Activated CD4-positive, alpha-beta T cell treated with anti-CD3 and anti-CD28 coated beads, Interleukin-2, amount 50 U/mL, for 4 hours (primary cell): ENCODE measurements around the gene BRME1.

Experiments used
- DNase-seq, 2 experiments: peaks; one replicate each; pipeline ENCODE4 v3.0.0-alpha.2; 2020

BRME1 gene

GRCh38 chr19:13887018-13887436, 18.9 kb downstream of the BRME1 start:
- no peak for DNase-seq

- no peak for DNase-seq
Measured at GRCh38 chr19:13885826-13886365, 20.0 kb downstream of the BRME1 start.

- DNase-seq: no peak
Measured at GRCh38 chr19:13884726-13885591, 21.0 kb downstream of the BRME1 start.

- DNase-seq: no peak
Measured at GRCh38 chr19:13883516-13884064, 22.3 kb downstream of the BRME1 start.

GRCh38 chr19:13882836-13883235, 23.1 kb downstream of the BRME1 start:
- no peak for DNase-seq

- DNase-seq: no peak
Measured at GRCh38 chr19:13882419-13882795, 23.5 kb downstream of the BRME1 start.

GRCh38 chr19:13881692-13882418, 24.1 kb downstream of the BRME1 start:
- DNase-seq: no peak

GRCh38 chr19:13881251-13881691, 24.6 kb downstream of the BRME1 start:
- no peak for DNase-seq

- DNase-seq: peak; percentile 99
Measured at GRCh38 chr19:13880059-13881043, 25.6 kb downstream of the BRME1 start.

GRCh38 chr19:13877303-13877702, 28.6 kb downstream of the BRME1 start:
- DNase-seq: no peak

GRCh38 chr19:13876834-13877233, 29.1 kb downstream of the BRME1 start, which contains the start of gene NANOS3:
NANOS3 (plus strand) TSS chr19:13877134; CDS start chr19:13877249, 115 bp downstream.
- DNase-seq: no peak

GRCh38 chr19:13875824-13876223, 30.1 kb downstream of the BRME1 start:
- DNase-seq: no peak

- DNase-seq: no peak
Measured at GRCh38 chr19:13873834-13874515, 31.9 kb downstream of the BRME1 start.

- DNase-seq: no peak
Measured at GRCh38 chr19:13872695-13873389, 33.1 kb downstream of the BRME1 start.

- no peak for DNase-seq
Measured at GRCh38 chr19:13872339-13872694, 33.6 kb downstream of the BRME1 start.

GRCh38 chr19:13870873-13871272, 35.0 kb downstream of the BRME1 start:
- no peak for DNase-seq

- no peak for DNase-seq
Measured at GRCh38 chr19:13869281-13869680, 36.6 kb downstream of the BRME1 start.

- DNase-seq: no peak
Measured at GRCh38 chr19:13868663-13869062, 37.3 kb downstream of the BRME1 start.

GRCh38 chr19:13866463-13867046, 39.4 kb downstream of the BRME1 start:
- no peak for DNase-seq
